Activated naive CD4-positive, alpha-beta T cell treated with anti-CD3 and anti-CD28 coated beads, Interleukin-2, amount 50 U/mL, for 72 hours (primary cell): ENCODE measurements around the gene FBN3. TPM values are rescaled to one million over a fixed set of nuclear protein-coding genes. Genes with fewer than 3 reads are reported as not detected.

Experiments
- ATAC-seq, 2 donors: fragments of 150-1000 bp; cut with Tn5 transposase; 2 replicates each; pipeline ENCODE4 v1.10.0; 2021; ENCODE audit warnings: mild to moderate bottlenecking in 2 of 2, moderate library complexity in 2 of 2
- DNase-seq, 2 donors: peaks; one replicate each; pipeline ENCODE4 v3.0.0; 2021 to 2022; ENCODE audit warnings: low spot score in 2 of 2
- H3K27ac Mint-ChIP-seq, 2 donors: one replicate each; pipeline ENCODE4 v1.8.0; 2022; ENCODE audit warnings: mild to moderate bottlenecking in 2 of 2, mixed read lengths in 2 of 2
- H3K36me3 Mint-ChIP-seq, 2 donors: one replicate each; pipeline ENCODE4 v1.8.0; 2022; ENCODE audit warnings: mixed read lengths in 2 of 2
- H3K9me3 Mint-ChIP-seq, 2 donors: one replicate each; pipeline ENCODE4 v1.8.0; 2022; ENCODE audit warnings: mixed read lengths in 2 of 2
- total RNA-seq, 2 donors: library from RNA; stranded (reverse); gene quantifications; one replicate each; pipeline ENCODE4 v1.2.3, GENCODE V29; 2022

The FBN3 gene
- total RNA-seq, 2 donors from 2014 or later = 0.02 TPM; not detected in 1

DNA sequence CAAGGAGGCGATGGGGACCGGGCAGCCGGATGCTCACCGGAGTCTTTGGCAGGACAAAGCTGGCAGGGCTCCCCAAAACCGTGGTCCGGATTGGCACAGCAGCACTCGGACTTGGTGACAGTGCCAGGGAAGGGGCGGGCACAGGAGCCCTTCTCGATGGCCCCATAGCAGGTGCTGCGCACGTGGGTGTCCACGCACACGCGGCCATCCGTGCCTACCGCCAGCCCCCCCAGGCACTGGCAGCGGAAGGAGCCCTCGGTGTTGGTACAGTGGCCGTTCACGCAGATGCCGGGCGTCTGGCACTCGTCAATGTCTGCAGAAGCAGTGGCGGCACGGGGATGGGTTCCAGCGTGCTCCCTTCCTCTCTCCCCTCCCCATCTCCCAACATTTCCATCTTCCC is 17.9 kb downstream of the FBN3 start:
- Mint-ChIP-seq H3K36me3 (no peaks in the 10 kb centered on the region), H3K27ac (no peak overlapping the region), H3K9me3 (no peaks in the 10 kb centered on the region)
- no peak for DNase-seq
- no peak for ATAC-seq

DNA sequence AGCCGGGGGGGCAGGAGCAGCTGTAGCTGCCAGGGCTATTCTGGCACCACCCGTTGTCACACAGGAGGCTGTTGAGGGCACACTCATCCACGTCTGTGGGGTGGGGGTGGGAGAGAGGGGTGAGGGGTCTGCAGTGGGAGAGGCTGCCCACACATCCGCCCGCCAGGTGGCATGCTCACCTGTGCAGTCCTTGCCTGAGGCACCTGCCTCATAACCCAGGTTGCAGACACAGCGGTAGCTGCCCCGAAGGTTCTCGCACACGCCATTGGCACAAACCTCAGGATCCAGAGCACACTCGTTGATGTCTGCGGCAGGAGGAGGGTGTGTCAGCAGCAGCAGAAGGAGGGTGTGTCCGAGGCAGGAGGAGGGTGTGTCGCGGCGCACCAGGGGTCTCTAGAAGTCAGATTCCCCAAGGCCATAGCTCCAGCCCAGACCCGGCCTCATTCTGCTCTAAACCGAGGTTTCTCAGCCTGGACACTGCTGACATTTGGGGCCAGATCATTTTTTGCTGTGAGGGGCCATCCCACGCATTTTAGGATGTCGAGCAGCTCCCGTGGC is 20.3 kb downstream of the FBN3 start:
- Mint-ChIP-seq H3K9me3 (no peaks in the 10 kb centered on the region), H3K36me3 (no peaks in the 10 kb centered on the region), H3K27ac (no peak overlapping the region)
- ATAC-seq (no peak), DNase-seq (no peak)

DNA sequence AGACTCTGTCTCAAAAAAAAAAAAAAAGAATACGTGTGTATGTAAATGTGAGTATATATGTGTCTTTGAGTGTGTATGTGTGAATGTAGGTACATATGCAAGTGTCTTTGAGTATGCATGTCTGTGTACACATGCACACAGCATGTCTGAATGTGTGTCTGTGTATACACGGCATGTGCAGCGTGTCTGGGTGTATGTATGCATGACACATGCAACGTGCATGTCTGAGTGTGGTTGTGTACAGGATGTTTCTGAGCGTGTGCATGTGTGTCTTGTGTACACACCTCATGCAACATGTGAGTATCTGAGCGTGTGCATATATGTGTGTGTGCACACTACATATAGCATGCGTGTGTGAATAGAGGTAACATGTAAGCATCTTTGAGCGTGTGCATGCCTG is 20.8 kb downstream of the FBN3 start:
- DNase-seq = no peak
- no peak overlapping the region for H3K27ac Mint-ChIP-seq

DNA sequence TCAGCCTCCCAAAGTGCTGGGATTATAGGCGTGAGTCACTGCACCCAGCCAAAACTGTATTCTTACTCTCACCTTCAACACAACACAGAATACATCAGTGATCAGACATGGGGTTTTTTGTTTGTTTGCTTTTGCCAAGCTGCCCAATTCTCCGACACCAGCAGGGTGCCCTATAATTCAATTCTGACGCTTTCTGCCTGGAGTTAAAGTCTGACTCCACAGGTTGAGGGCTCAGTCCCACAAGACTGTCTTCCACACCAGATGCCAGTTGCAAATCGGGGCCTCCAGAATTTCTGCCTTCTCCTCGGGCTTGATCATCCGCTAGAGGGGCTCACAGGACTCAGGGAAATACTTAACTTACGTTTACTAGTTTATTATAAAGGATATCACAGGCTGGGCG is 22.1 kb downstream of the FBN3 start:
- no peaks in the 10 kb centered on the region for H3K36me3 Mint-ChIP-seq
- no peaks in the 10 kb centered on the region for H3K9me3 Mint-ChIP-seq
- H3K27ac Mint-ChIP-seq = no peak overlapping the region
- DNase-seq = no peak
- no peak for ATAC-seq

More for the DNA sequence above, 20.8 kb downstream of the FBN3 start:
- ATAC-seq = no peak
- H3K9me3 Mint-ChIP-seq = no peaks in the 10 kb centered on the region
- H3K36me3 Mint-ChIP-seq = no peaks in the 10 kb centered on the region

DNA sequence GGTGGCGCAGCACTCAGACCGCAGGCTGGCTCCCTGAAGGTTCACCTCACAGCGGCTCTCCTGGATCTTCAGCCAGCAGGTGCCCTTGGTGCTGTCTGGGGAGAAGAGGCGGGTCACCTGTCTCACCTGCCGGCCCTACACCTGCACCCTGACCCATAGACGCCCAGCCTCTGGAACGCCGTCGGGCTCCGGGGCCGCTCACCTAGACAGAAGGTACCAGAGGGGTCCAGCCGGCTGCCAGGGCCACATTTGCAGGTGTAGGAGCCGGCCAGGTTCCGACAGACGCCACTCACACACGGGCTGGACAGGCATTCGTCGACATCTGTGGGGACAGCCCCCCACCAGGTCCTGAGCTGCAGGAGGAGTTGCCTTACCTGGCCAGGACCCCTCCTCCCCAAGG is 22.9 kb downstream of the FBN3 start:
- Mint-ChIP-seq H3K27ac (no peak overlapping the region), H3K9me3 (no peaks in the 10 kb centered on the region), H3K36me3 (no peaks in the 10 kb centered on the region)
- DNase-seq (no peak), ATAC-seq (no peak)

DNA sequence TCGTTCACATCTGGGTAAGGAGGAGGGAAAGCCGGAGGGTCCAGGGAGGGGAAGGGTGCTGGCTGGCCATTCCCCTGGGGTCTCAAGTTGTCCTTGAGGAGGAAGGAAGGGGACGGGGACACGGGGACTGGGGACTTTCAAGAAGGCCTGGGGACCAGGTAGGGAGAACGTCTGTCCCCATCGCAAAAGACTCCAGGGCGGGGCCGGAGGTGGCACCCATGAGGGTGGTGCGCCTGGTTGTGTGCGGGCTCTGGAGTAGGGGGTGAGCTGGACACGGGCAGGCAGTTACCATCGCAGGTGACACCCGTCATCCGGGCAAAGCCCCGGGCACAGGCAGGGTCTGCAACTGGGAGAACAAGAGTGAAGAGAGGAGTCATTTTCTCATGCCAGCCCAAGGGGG is 23.4 kb downstream of the FBN3 start:
- Mint-ChIP-seq H3K27ac (no peak overlapping the region), H3K36me3 (no peaks in the 10 kb centered on the region), H3K9me3 (no peaks in the 10 kb centered on the region)
- ATAC-seq (no peak), DNase-seq (no peak)

DNA sequence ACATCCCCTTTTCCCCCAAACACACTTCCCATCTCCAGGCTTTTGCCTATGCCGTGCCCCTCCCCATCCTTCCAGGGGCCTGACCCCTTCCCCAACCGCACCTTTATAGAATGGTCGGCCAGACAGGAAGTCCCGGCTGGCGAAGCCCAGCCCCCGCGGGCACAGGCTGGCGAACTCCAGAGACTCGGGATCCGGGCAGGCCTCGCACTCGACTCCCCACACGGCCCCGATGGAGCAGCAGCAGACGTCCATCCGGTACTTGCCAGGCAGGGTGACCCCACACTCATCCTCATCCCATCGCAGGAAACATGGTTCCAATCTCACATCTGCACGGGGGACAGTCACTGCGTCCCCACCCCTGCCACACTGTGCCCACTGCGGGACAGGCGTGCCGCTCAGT is 25.7 kb downstream of the FBN3 start:
- H3K36me3 Mint-ChIP-seq = no peaks in the 10 kb centered on the region
- H3K9me3 Mint-ChIP-seq = no peaks in the 10 kb centered on the region
- H3K27ac Mint-ChIP-seq = no peak overlapping the region

DNA sequence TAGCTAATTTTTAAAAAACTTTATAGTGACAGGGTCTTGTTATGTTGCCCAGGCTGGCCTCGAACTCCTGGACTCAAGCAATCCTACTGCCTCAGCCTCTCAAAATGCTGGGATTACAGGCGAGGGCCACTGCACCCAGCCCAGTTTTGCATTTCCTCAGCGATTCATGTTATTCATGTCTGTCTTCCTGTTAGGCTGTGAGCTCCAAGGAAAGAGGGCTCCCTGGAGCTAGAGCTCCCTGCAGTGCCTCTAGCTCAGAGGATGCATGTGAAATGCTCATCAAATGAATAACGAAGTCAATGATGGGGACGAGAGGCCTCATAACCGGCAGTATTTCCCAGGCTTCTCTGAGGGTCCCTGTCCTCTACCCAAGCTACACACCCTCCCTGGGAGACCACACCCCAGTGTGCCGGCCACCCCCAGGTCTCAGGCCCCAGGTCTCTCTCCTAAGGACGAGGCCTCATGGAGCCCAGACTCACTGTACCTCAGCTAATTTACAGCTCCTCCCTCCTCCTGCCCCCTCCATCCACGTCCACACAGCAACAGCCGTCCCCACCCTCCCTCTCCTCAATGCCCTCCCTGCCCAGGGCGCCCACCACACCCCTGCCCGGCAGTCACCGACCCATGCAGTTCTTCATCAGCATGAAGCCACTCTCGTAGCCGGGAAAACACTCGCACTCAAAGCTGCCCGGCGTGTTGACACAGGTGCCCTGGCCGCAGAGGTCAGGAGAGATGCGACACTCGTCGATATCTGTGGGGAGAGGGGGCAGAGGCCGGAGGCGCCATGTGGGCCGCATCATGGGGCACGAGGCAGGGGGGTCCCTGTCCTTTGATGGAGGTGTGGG is 28.5 kb downstream of the FBN3 start:
- peak overlapping the region in 1 of 2 donors; percentile 63 for H3K27ac Mint-ChIP-seq
- no peaks in the 10 kb centered on the region for H3K36me3 Mint-ChIP-seq
- no peaks in the 10 kb centered on the region for H3K9me3 Mint-ChIP-seq
- ATAC-seq = no peak
- DNase-seq = no peak

More for the DNA sequence above, 25.7 kb downstream of the FBN3 start:
- DNase-seq (no peak), ATAC-seq (no peak)

DNA sequence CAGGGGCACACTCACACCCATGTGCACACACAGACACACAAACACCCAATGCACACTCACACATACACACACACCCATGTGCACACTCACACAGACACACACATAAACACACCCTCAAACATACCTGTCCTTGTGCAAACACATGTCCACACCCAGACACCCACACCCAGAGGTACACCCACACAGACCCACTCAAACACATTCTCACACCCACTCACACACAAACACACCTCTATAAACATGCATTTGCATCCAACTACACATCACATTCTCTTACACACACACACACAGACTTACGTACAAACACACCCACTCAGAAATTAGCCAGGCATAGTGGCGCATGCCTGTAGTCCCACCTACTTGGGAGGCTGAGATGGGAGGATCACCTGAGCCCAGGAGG is 31.4 kb downstream of the FBN3 start:
- DNase-seq (no peak), ATAC-seq (no peak)
- H3K36me3 Mint-ChIP-seq = no peaks in the 10 kb centered on the region
- no peak overlapping the region for H3K27ac Mint-ChIP-seq
- no peaks in the 10 kb centered on the region for H3K9me3 Mint-ChIP-seq

DNA sequence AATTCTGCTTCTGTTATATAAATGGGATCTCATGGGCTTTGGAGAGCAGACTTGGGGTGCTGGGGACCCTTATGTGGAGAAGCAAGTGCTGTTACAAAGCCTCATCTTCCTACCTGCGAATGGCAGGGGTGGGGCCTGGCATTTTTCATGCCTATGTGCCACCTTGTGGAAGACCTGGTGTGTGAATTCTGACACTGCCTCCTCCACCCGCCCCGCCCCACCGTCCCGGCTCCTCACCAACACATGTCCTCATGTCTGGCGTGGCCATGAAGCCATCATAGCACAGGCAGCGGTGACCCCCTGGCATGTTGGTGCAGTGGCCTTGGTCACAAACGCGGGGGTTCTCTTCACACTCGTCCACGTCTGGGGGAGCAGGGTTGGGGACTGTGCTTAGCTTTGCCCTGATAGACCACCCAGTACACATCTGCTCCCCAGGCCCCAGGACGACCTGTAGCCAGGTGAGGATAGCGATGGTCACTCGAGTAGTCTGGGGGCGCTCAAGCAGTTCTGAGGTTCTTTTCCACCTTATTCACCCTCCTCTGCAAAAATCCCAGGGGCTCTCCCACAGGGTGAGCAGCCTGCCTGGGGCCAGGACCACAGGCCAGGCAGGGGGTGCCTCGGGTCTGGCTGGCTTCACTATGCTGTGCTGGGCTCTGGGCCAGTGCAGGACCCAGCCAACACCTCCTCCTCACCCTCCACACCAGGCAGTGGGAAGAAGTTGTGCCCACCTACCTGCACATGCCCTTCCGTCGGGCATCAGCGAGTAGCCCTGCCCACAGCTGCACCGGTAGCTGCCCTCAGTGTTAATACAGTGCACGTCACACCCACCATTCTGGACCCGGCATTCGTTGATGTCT is 32.7 kb downstream of the FBN3 start:
- Mint-ChIP-seq H3K36me3 (no peaks in the 10 kb centered on the region), H3K9me3 (no peaks in the 10 kb centered on the region), H3K27ac (no peak overlapping the region)
- DNase-seq = no peak
- no peak for ATAC-seq

DNA sequence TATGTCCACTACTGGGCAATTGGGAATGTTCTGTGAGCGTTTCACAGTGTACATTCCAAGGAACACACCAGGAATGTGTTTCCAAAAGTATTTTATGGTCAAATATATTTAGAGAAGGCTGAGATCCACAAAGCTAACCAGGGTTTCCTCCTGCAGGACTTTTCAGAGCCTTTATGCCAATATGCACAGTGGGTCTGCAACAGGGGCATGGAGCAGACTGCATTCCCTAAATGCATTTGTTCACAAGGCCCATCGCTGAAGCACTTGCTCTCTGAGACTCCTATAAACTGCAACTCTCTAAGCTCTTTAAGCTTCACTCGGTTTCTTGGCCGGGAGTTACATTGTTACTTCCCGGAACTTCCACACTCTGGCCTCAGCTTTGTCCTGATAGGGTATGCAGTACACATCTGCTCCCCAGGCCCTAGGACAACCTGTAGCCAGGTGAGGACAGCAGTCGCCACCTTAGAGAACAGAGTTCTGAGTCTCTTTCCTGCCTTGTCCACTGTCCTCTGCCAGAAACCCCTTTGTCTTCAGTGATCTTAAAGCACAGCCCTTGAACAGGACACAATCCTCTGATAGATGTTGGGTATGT is 33.5 kb downstream of the FBN3 start:
- Mint-ChIP-seq H3K27ac (no peak overlapping the region), H3K36me3 (no peaks in the 10 kb centered on the region), H3K9me3 (no peaks in the 10 kb centered on the region)
- no peak for DNase-seq
- ATAC-seq = no peak

DNA sequence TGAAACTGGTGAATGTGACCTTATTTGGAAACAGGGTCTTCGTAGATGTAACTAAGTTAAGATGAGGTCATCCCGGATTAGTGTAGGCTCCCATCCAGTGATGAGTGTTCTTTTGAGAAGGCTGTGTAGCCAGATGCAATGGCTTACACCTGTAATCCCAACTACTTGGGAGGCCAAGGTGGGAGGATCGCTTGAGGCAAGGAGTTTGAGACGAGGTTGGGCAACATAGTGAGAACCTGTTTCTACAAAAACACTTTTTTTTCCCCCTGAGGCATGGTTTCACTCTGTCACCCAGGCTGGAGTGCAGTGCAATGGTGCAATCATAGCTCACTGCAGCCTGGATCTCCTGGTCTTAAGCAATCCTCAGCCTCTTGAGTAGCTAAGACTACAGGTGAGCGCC is 36.4 kb downstream of the FBN3 start:
- Mint-ChIP-seq H3K27ac (no peak overlapping the region), H3K36me3 (no peaks in the 10 kb centered on the region), H3K9me3 (no peaks in the 10 kb centered on the region)
- ATAC-seq = no peak
- no peak for DNase-seq

DNA sequence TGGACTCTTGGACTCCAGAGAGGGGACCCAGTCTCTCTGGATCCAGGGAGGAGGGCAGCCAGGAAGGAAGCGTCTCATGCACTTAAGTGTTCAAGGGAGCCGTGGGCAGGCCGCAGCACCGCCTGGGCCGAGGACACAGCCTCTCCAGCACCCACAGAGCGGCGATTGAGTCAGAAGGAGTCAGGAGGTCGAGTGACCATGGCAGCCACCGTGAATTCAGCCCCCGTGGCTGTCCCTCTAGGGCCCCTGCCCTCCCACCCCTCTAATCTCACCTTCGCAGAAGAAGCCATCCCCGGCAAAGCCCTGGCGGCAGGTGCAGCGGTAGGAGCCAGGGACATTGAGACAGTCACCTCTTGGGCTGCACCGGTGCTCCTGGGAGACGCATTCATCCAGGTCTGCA is 38.0 kb downstream of the FBN3 start:
- no peak for ATAC-seq
- DNase-seq = no peak
- H3K36me3 Mint-ChIP-seq = no peaks in the 10 kb centered on the region
- H3K9me3 Mint-ChIP-seq = no peaks in the 10 kb centered on the region
- H3K27ac Mint-ChIP-seq = no peak overlapping the region

DNA sequence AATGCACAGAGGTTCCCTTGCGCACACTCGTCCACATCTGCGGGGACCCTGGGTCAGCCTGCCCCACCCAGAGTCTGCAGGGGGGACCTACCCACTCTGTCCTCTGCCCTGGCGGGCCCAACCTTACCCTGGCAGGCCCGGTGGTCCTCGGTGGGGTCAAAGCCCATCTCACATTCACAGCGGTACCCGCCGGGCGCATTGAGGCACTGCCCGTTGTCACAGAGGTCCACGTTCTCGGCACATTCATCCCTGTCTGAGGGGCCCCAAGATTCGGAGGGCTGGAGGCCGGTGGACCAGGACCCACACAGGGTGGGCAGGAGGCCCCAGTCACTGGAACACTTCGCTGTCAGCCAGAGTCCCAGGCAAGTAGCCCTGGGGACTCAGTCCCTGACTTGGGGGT is 38.5 kb downstream of the FBN3 start:
- DNase-seq (no peak), ATAC-seq (no peak)
- Mint-ChIP-seq H3K27ac (no peak overlapping the region), H3K36me3 (no peaks in the 10 kb centered on the region), H3K9me3 (no peaks in the 10 kb centered on the region)

DNA sequence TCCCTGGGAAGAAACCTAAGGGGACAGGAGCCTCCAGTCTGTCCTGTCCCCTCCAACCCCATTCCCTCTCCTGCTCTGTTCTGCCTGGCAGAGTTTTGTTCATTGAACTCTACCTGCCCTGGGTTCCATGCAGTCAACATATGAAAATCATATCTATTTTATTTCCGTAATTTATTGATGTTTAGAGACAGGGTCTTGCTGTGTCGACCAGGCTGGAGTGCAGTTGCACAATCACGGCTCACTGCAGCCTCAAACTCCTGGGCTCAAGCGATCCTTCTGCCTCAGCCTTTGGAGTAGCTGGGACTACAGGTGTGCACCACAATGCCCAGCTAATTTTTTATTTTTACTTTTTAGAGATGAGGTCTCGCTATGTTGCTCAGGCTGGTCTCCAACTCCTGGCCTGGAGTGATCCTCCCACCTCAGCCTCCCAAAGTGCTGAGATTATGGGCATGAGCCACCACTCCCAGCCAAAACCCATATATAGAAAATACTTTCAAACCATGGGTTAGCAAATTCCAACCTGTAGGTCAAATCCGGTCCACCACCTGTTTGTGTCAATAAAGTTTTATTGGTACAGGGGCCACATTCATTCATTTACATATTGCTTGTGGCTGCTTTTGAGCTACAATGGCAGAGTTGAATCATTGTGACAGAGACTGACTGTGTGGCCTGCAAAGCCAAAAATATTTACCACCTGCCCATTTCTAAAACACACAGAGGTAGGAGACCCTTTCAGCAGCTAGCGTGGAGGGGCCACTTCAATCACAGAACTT is 39.3 kb downstream of the FBN3 start:
- no peak for DNase-seq
- H3K27ac Mint-ChIP-seq = no peak overlapping the region
- H3K36me3 Mint-ChIP-seq = no peaks in the 10 kb centered on the region
- no peak for ATAC-seq
- no peaks in the 10 kb centered on the region for H3K9me3 Mint-ChIP-seq

DNA sequence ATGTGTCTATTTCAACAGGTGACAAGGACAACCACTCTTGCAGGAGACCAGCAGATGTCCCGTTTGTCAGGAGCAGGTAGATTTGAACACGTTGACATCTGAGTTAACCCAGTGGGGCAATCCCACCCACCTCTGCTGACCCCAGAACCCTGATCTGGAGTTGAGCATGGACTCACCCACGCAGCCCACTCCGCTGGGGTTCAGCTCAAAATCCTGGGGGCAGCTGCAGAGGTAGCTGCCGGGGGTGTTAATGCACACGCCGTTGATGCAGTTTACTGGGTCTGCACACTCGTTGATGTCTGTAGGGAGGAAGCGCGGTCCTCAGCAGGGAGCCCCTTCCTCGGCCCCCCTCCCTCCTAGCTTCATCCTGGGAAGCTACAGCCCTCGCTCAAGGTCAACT is 39.9 kb downstream of the FBN3 start:
- Mint-ChIP-seq H3K36me3 (no peaks in the 10 kb centered on the region), H3K9me3 (no peaks in the 10 kb centered on the region), H3K27ac (no peak overlapping the region)
- no peak for ATAC-seq
- no peak for DNase-seq
